HEK293 (cell line): ENCODE results near the gene DOCK8.

Experiments
- PATZ1 ChIP-seq: fragments of 450-650 bp; formaldehyde crosslinking; IDR thresholded peaks from 2 replicates; pipeline ENCODE4 v1.5.1; 2016; ENCODE audit warnings: missing biosample characterization, missing genetic modification characterization
- SP2 ChIP-seq: fragments of 450-650 bp; formaldehyde crosslinking; IDR thresholded peaks from 2 replicates; pipeline ENCODE4 v1.5.1; 2016; ENCODE audit warnings: missing biosample characterization, missing genetic modification characterization
- TF ChIP-seq, protein P1 (sequence below): fragments of 450-650 bp; formaldehyde crosslinking; IDR thresholded peaks from 2 replicates; pipeline ENCODE4 v1.5.1; 2016; ENCODE audit warnings: missing biosample characterization, missing genetic modification characterization

- TF ChIP-seq PATZ1 (tag by site-specific recombination) (no peak), SP2 (tag by site-specific recombination) (no peak)
- TF ChIP-seq, protein P1, sequence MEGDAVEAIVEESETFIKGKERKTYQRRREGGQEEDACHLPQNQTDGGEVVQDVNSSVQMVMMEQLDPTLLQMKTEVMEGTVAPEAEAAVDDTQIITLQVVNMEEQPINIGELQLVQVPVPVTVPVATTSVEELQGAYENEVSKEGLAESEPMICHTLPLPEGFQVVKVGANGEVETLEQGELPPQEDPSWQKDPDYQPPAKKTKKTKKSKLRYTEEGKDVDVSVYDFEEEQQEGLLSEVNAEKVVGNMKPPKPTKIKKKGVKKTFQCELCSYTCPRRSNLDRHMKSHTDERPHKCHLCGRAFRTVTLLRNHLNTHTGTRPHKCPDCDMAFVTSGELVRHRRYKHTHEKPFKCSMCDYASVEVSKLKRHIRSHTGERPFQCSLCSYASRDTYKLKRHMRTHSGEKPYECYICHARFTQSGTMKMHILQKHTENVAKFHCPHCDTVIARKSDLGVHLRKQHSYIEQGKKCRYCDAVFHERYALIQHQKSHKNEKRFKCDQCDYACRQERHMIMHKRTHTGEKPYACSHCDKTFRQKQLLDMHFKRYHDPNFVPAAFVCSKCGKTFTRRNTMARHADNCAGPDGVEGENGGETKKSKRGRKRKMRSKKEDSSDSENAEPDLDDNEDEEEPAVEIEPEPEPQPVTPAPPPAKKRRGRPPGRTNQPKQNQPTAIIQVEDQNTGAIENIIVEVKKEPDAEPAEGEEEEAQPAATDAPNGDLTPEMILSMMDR (tag by site-specific recombination), result no peak
Measured at GRCh38 chr9:438066-438465, 223.4 kb downstream of the DOCK8 start.
